GM12891 (cell line): Measurements from ENCODE around the gene GSTM3.

Experiments used
- POLR2A ChIP-seq: IDR thresholded peaks from 2 replicates; pipeline ENCODE4 v1.6.1; 2011; ENCODE audit warnings: low read depth, low read length, control low read depth
- POLR2AphosphoS5 ChIP-seq: IDR thresholded peaks from 2 replicates; pipeline ENCODE4 v1.6.1; 2011; ENCODE audit warnings: low read depth, low read length, control low read depth
- TAF1 ChIP-seq: IDR thresholded peaks from 2 replicates; pipeline ENCODE4 v1.6.1; 2011; ENCODE audit warnings: low read depth, low read length, control low read depth

GRCh38 chr1:109785446-109786111 lies 44.7 kb upstream of the GSTM3 start:
- TF ChIP-seq POLR2A (no peak), POLR2AphosphoS5 (no peak), TAF1 (no peak)
